Non-pigmented ciliary epithelial cell (primary cell): Measurements from ENCODE around the gene UEVLD.

Experiments used
- DNase-seq: peaks from one replicate; pipeline ENCODE4 v3.0.0-alpha.2; 2010; ENCODE audit warnings: low read depth

Gene UEVLD

GRCh38 chr11:18498039-18498438 is 90.5 kb downstream of the UEVLD start:
- no peak for DNase-seq

- DNase-seq = no peak
Observed at GRCh38 chr11:18495703-18496102, 92.8 kb downstream of the UEVLD start.

- no peak for DNase-seq
Observed at GRCh38 chr11:18495271-18495670, 93.3 kb downstream of the UEVLD start.

GRCh38 chr11:18493310-18493709 is 95.2 kb downstream of the UEVLD start:
- DNase-seq = no peak

GRCh38 chr11:18492888-18493287 is 95.6 kb downstream of the UEVLD start:
- no peak for DNase-seq

- no peak for DNase-seq
Observed at GRCh38 chr11:18491924-18492323, 96.6 kb downstream of the UEVLD start.

GRCh38 chr11:18490736-18491485 is 97.6 kb downstream of the UEVLD start:
- DNase-seq = no peak

GRCh38 chr11:18490319-18490718 is 98.2 kb downstream of the UEVLD start:
- DNase-seq = no peak

GRCh38 chr11:18485913-18486528 is 102.5 kb downstream of the UEVLD start:
- no peak for DNase-seq
